HEK293 (cell line): ENCODE measurements around the gene ITGA7.
A peak's percentile ranks its signal among the peaks of the same experiment; 100 is the strongest.

Source experiments
- CTCF ChIA-PET: fragments of 350-600 bp; formaldehyde crosslinking; extraction: SDS; loops from one replicate; lab custom pipeline; 2021; ENCODE audit warnings: antibody characterized with exemption; lab: Yijun Ruan, JAX
- POLR2A ChIA-PET: fragments of 300-600 bp; formaldehyde crosslinking; extraction: SDS; loops from one replicate; lab custom pipeline; 2020; ENCODE audit warnings: antibody characterized with exemption, inconsistent platforms; lab: Yijun Ruan, JAX
- H3K27ac ChIP-seq: fragments of 200-500 bp; sonication (Bioruptor generic); 2 replicates; pipeline ENCODE4 v1.5.1; 2014; ENCODE audit warnings: low read depth, low read length, control low read depth, inconsistent platforms; ENCODE audit errors: extremely low read depth
- H3K36me3 ChIP-seq, 2 experiments: fragments of 200-500 bp in 1 of 2; sonication (Bioruptor generic) in 1 of 2; 1 replicate in 1 of 2; 2 replicates in 1 of 2; pipeline ENCODE4 v1.5.1; 2014 to 2017; ENCODE audit warnings: inconsistent platforms in 2 of 2, low read length in 2 of 2; ENCODE audit not compliant: control insufficient read depth in 2 of 2, insufficient read depth in 1 of 2
- H3K4me1 ChIP-seq: fragments of 200-500 bp; sonication (Bioruptor generic); 2 replicates; pipeline ENCODE4 v1.5.1; 2014; ENCODE audit warnings: mild to moderate bottlenecking, low read length, inconsistent platforms; ENCODE audit not compliant: control insufficient read depth, insufficient read depth
- H3K4me3 ChIP-seq: 2 replicates; pipeline ENCODE4 v1.5.1; 2011; ENCODE audit warnings: low read depth, mild to moderate bottlenecking, control low read depth, low read length, moderate library complexity
- H3K9me3 ChIP-seq: fragments of 200-500 bp; sonication (Bioruptor generic); 2 replicates; pipeline ENCODE4 v1.5.1; 2014; ENCODE audit warnings: low read depth, low read length, inconsistent platforms; ENCODE audit not compliant: control insufficient read depth, insufficient read depth
- GFI1B ChIP-seq: fragments of 450-650 bp; formaldehyde crosslinking; IDR thresholded peaks from 2 replicates; pipeline ENCODE4 v1.5.1; 2016; ENCODE audit warnings: missing biosample characterization, missing genetic modification characterization
- GLI4 ChIP-seq: fragments of 450-650 bp; formaldehyde crosslinking; IDR thresholded peaks from 2 replicates; pipeline ENCODE4 v1.5.1; 2016; ENCODE audit warnings: missing biosample characterization, missing genetic modification characterization
- GLIS1 ChIP-seq: fragments of 450-650 bp; formaldehyde crosslinking; IDR thresholded peaks from 2 replicates; pipeline ENCODE4 v1.5.1; 2016; ENCODE audit warnings: missing biosample characterization, missing genetic modification characterization
- MZF1 ChIP-seq: fragments of 450-650 bp; formaldehyde crosslinking; IDR thresholded peaks from 2 replicates; pipeline ENCODE4 v1.5.1; 2017; ENCODE audit warnings: missing biosample characterization, missing genetic modification characterization, borderline replicate concordance
- SALL2 ChIP-seq: fragments of 450-650 bp; formaldehyde crosslinking; IDR thresholded peaks from 2 replicates; pipeline ENCODE4 v1.5.0; 2017; ENCODE audit warnings: missing biosample characterization, mild to moderate bottlenecking, missing genetic modification characterization, borderline replicate concordance
- SETDB1 ChIP-seq: IDR thresholded peaks from one replicate; pipeline ENCODE4 v1.6.1; 2017; ENCODE audit warnings: mild to moderate bottlenecking, low read length, moderate library complexity, mixed read lengths; ENCODE audit not compliant: insufficient read length
- SP2 ChIP-seq: fragments of 450-650 bp; formaldehyde crosslinking; IDR thresholded peaks from 2 replicates; pipeline ENCODE4 v1.5.1; 2016; ENCODE audit warnings: missing biosample characterization, missing genetic modification characterization
- ZBTB26 ChIP-seq: fragments of 450-650 bp; formaldehyde crosslinking; optimal IDR thresholded peaks from 2 replicates; pipeline ENCODE3; 2016; ENCODE audit warnings: missing biosample characterization, mild to moderate bottlenecking, missing genetic modification characterization
- ZBTB7A ChIP-seq: fragments of 450-650 bp; formaldehyde crosslinking; IDR thresholded peaks from 2 replicates; pipeline ENCODE4 v1.5.1; 2016; ENCODE audit warnings: low read depth, missing biosample characterization, missing genetic modification characterization
- ZNF148 ChIP-seq: fragments of 450-650 bp; formaldehyde crosslinking; IDR thresholded peaks from 2 replicates; pipeline ENCODE4 v1.5.0; 2017; ENCODE audit warnings: missing biosample characterization, missing genetic modification characterization, borderline replicate concordance
- ZNF26 ChIP-seq: fragments of 450-650 bp; formaldehyde crosslinking; IDR thresholded peaks from 2 replicates; pipeline ENCODE4 v1.5.1; 2016; ENCODE audit warnings: missing biosample characterization, missing genetic modification characterization
- ZNF354C ChIP-seq: fragments of 450-650 bp; formaldehyde crosslinking; IDR thresholded peaks from 2 replicates; pipeline ENCODE4 v1.5.1; 2016; ENCODE audit warnings: missing biosample characterization, missing genetic modification characterization, low read depth, borderline replicate concordance
- ZNF423 ChIP-seq: fragments of 450-650 bp; formaldehyde crosslinking; IDR thresholded peaks from 2 replicates; pipeline ENCODE4 v1.5.1; 2016; ENCODE audit warnings: missing biosample characterization, missing genetic modification characterization
- ZNF529 ChIP-seq: fragments of 450-650 bp; formaldehyde crosslinking; IDR thresholded peaks from 2 replicates; pipeline ENCODE4 v1.5.1; 2017; ENCODE audit warnings: missing genetic modification characterization, missing biosample characterization; ENCODE audit not compliant: insufficient replicate concordance
- ZNF660 ChIP-seq: fragments of 450-650 bp; IDR thresholded peaks from 2 replicates; pipeline ENCODE4 v1.5.1; 2018; ENCODE audit warnings: missing biosample characterization, mild to moderate bottlenecking, missing genetic modification characterization
- ZNF701 ChIP-seq: fragments of 450-650 bp; formaldehyde crosslinking; IDR thresholded peaks from 2 replicates; pipeline ENCODE4 v1.5.1; 2016; ENCODE audit warnings: missing biosample characterization, missing genetic modification characterization
- TF ChIP-seq, protein P1 (sequence below): fragments of 450-650 bp; formaldehyde crosslinking; IDR thresholded peaks from 2 replicates; pipeline ENCODE4 v1.5.1; 2016; ENCODE audit warnings: missing biosample characterization, missing genetic modification characterization
- TF ChIP-seq, protein P2 (sequence below): fragments of 450-650 bp; formaldehyde crosslinking; IDR thresholded peaks from 2 replicates; pipeline ENCODE4 v1.5.1; 2016; ENCODE audit warnings: missing biosample characterization, missing genetic modification characterization

Gene ITGA7

GRCh38 chr12:55734595-55734994, 26.9 kb upstream of the ITGA7 start:
- TF ChIP-seq SP2 (tag by site-specific recombination) = no peak
- TF ChIP-seq ZNF701 = no peak
- TF ChIP-seq ZBTB7A (tag by site-specific recombination) = no peak
- no peak for TF ChIP-seq MZF1 (tag by site-specific recombination)
- TF ChIP-seq ZNF660 (tag by site-specific recombination) = no peak
- TF ChIP-seq, protein P1, sequence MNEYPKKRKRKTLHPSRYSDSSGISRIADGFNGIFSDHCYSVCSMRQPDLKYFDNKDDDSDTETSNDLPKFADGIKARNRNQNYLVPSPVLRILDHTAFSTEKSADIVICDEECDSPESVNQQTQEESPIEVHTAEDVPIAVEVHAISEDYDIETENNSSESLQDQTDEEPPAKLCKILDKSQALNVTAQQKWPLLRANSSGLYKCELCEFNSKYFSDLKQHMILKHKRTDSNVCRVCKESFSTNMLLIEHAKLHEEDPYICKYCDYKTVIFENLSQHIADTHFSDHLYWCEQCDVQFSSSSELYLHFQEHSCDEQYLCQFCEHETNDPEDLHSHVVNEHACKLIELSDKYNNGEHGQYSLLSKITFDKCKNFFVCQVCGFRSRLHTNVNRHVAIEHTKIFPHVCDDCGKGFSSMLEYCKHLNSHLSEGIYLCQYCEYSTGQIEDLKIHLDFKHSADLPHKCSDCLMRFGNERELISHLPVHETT (tag by site-specific recombination) = no peak
- no peak for TF ChIP-seq ZNF423
- H3K27ac ChIP-seq = no peak overlapping the region
- ChIA-PET POLR2A (interaction anchor here (0.7 to 1.4 kb wide), 3 partner anchors 66 to 376 kb away, joined by 3 to 9 read pairs (median 6); no protein-coding TSS in a partner anchor), CTCF (interaction anchor here (0.6 to 6.8 kb wide), 7 partner anchors 12 to 541 kb away, joined by 3 to 127 read pairs (median 3); partner anchors contain the start of gene RDH5)
- H3K4me1 ChIP-seq = peaks cover 8% of the 10 kb centered on the region
- no peaks in the 10 kb centered on the region for H3K9me3 ChIP-seq
- H3K4me3 ChIP-seq = no peak overlapping the region
- H3K36me3 ChIP-seq = no peaks in the 10 kb centered on the region

DNA sequence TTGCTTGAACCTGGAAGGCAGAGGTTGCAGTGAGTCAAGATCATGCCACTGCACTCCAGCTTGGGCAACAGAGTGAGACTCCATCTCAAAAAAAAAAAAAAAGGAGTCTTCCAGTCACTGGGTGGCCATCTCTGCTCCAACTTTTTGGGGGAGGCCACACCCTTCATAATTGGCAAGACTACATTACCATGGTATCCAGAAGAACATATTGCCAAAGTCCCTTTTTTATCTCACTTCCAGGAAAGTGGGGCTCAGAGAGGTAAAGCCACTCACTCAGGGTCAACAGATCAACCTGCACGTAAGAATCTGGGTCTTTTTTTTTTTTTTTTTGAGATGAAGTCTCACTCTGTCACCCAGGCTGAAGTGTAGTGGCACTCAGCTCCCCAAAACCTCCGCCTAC, 26.2 kb upstream of the ITGA7 start:
- Histone ChIP-seq H3K27ac (no peak overlapping the region), H3K4me3 (no peak overlapping the region), H3K4me1 (peaks cover 8% of the 10 kb centered on the region), H3K9me3 (no peaks in the 10 kb centered on the region), H3K36me3 (no peaks in the 10 kb centered on the region)
- TF ChIP-seq GLI4 = no peak
- TF ChIP-seq ZNF354C = no peak
- TF ChIP-seq, protein P2, sequence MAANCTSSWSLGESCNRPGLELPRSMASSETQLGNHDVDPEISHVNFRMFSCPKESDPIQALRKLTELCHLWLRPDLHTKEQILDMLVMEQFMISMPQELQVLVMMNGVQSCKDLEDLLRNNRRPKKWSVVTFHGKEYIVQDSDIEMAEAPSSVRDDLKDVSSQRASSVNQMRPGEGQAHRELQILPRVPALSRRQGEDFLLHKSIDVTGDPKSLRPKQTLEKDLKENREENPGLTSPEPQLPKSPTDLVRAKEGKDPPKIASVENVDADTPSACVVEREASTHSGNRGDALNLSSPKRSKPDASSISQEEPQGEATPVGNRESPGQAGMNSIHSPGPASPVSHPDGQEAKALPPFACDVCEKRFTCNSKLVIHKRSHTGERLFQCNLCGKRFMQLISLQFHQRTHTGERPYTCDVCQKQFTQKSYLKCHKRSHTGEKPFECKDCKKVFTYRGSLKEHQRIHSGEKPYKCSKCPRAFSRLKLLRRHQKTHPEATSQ (tag by site-specific recombination) = no peak
- ChIA-PET POLR2A (interaction anchor here (0.7 to 1.4 kb wide), 3 partner anchors 67 to 377 kb away, joined by 3 to 9 read pairs (median 6); no protein-coding TSS in a partner anchor), CTCF (interaction anchor here (0.6 to 6.8 kb wide), 3 partner anchors 11 to 313 kb away, joined by 3 to 127 read pairs (median 3); partner anchors contain the start of gene RDH5)

DNA sequence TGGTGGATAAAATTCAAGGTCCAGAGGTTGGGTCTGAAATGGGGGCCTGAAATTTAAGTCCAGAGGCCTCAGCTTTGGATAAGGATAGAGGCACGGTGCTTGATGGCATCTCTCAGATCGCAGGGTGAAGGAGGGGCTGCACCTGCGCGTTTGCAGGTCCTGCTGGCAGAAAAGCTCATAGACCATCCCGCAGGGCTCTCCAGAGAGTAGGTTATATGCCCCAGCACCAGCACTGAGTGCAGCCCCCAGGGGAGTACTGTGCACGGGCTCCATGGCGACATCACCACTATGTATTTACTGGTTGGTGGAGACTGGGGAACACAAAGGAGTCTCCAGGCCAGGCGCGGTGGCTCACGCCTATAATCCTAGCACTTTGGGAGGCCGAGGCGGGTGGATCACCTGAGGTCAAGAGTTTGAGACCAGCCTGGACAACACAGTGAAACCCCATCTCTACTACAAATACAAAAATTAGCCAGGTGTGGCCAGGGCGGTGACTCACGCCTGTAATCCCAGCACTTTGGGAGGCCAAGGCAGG, 25.4 kb upstream of the ITGA7 start:
- peaks cover 8% of the 10 kb centered on the region for H3K4me1 ChIP-seq
- H3K36me3 ChIP-seq = no peaks in the 10 kb centered on the region
- no peak overlapping the region for H3K27ac ChIP-seq
- CTCF ChIA-PET = no interaction called here
- peak; percentile 52 for TF ChIP-seq GLIS1 (tag by site-specific recombination)
- no peak for TF ChIP-seq GFI1B
- peak; percentile 10 for TF ChIP-seq ZBTB26
- no peak overlapping the region for H3K4me3 ChIP-seq
- POLR2A ChIA-PET = interaction anchor here (1.4 kb wide), 1 partner anchor 274 kb away, joined by 9 read pairs; no protein-coding TSS in a partner anchor
- H3K9me3 ChIP-seq = no peaks in the 10 kb centered on the region

DNA sequence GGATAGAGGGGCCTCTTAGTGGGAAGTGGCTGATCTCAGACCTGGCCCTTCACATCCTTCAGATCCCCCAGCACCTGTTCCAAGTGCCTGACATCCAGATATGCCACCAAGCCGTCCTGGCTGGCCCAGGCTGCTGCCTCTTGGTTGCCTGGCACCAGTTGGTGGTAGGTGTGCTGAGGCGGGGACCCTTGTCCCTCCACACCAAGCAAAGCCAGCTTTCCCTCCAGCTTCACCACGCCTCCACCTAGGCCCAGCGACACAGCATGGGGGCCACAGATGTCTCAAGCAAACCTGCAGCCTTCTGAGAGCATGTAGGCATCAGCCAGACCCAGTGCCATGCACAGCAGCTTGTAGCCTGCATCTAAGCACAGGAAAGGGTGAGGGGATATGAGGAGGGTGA, 24.6 kb upstream of the ITGA7 start:
- Histone ChIP-seq H3K4me1 (peaks cover under 1% of the 10 kb centered on the region; the same call in 1 of the 2 replicates), H3K36me3 (peaks cover 0 to 5% of the 10 kb centered on the region in 2 experiments; a peak in 1 of 3 replicates), H3K27ac (no peak overlapping the region), H3K4me3 (no peak overlapping the region), H3K9me3 (no peaks in the 10 kb centered on the region)
- TF ChIP-seq ZNF26 = no peak
- no peak for TF ChIP-seq ZNF148
- TF ChIP-seq SALL2 (tag by site-specific recombination) = no peak
- TF ChIP-seq GLIS1 (tag by site-specific recombination) = no peak
- no peak for TF ChIP-seq SETDB1
- no peak for TF ChIP-seq ZNF529 (tag by site-specific recombination)
- ChIA-PET CTCF (interaction anchor here (0.6 kb wide), 2 partner anchors 20 to 205 kb away, joined by 3 read pairs; no protein-coding TSS in a partner anchor), POLR2A (interaction anchor here (0.5 kb wide), 1 partner anchor 136 kb away, joined by 3 read pairs; no protein-coding TSS in a partner anchor)
